Measurements from ENCODE around the gene FAM236A.
"Not testable (repeated sequence)": the region's sequence is repeated elsewhere in the genome, so short reads cannot be mapped to it uniquely, and the experiment has no call there.

FAM236A gene

GRCh38 chrX:72937906-72938305 lies at the start of gene FAM236A:
TSS of gene FAM236A (plus strand) at chrX:72938206. CDS start at chrX:72938263, 57 bp downstream.
- DNase-seq (ENCODE audit: low read depth in 2 of 2), result not testable (repeated sequence)

- not testable (repeated sequence) for DNase-seq (ENCODE audit: low read depth in 2 of 2)
Measured at GRCh38 chrX:72889740-72890139, 48.3 kb upstream of the FAM236A start.

GRCh38 chrX:72912315-72912714 lies 25.7 kb upstream of the FAM236A start, which contains the start of gene FAM236C:
TSS of gene FAM236C (plus strand) at chrX:72912615. CDS start at chrX:72912715, 100 bp downstream.
- DNase-seq (ENCODE audit: low read depth in 2 of 2), result not testable (repeated sequence)

- not testable (repeated sequence) for DNase-seq (ENCODE audit: low read depth in 2 of 2)
Measured at GRCh38 chrX:72916096-72916495, 21.9 kb upstream of the FAM236A start.

GRCh38 chrX:72932283-72932682 lies 5.7 kb upstream of the FAM236A start:
- not testable (repeated sequence) for DNase-seq (ENCODE audit: low read depth in 2 of 2)

GRCh38 chrX:72936455-72936854 lies 1.6 kb upstream of the FAM236A start:
- not testable (repeated sequence) for DNase-seq (ENCODE audit: low read depth in 2 of 2)

GRCh38 chrX:72936882-72937455 lies 1.0 kb upstream of the FAM236A start:
- not testable (repeated sequence) for DNase-seq (ENCODE audit: low read depth in 2 of 2)

GRCh38 chrX:72942272-72942671 lies 4.3 kb downstream of the FAM236A start:
- DNase-seq (ENCODE audit: low read depth in 2 of 2), result not testable (repeated sequence)

- DNase-seq (ENCODE audit: low read depth in 2 of 2), result not testable (repeated sequence)
Measured at GRCh38 chrX:72943035-72943818, 5.2 kb downstream of the FAM236A start.

GRCh38 chrX:72943819-72944169 lies 5.8 kb downstream of the FAM236A start, which contains the start of gene DMRTC1:
TSS of gene DMRTC1 (minus strand) at chrX:72943837. CDS start at chrX:72875694, 68,143 bp downstream.
- DNase-seq (ENCODE audit: low read depth in 2 of 2), result not testable (repeated sequence)

GRCh38 chrX:72959971-72960370 lies 22.0 kb downstream of the FAM236A start:
- not testable (repeated sequence) for DNase-seq (ENCODE audit: low read depth in 2 of 2)

- DNase-seq (ENCODE audit: low read depth in 2 of 2), result not testable (repeated sequence)
Measured at GRCh38 chrX:72971859-72972258, 33.9 kb downstream of the FAM236A start.

GRCh38 chrX:72974885-72975284 lies 36.9 kb downstream of the FAM236A start:
- not testable (repeated sequence) for DNase-seq (ENCODE audit: low read depth in 2 of 2)

GRCh38 chrX:72980894-72981469 lies 43.0 kb downstream of the FAM236A start:
- DNase-seq (ENCODE audit: low read depth in 2 of 2), result not testable (repeated sequence)
